NCI-H2029 treated with DMSO at 0.1 percent for 48 hours (cell line): ENCODE data around the gene MAP3K20.

ENCODE experiments used
- DNase-seq: peaks from one replicate; lab custom pipeline; 2025; lab: John Stamatoyannopoulos, UW

The MAP3K20 gene

GRCh38 chr2:173051463-173052215, 24.0 kb upstream of the MAP3K20 start:
- DNase-seq = no peak

- DNase-seq = no peak
Observed at GRCh38 chr2:173053043-173053699, 22.5 kb upstream of the MAP3K20 start.

- DNase-seq = no peak
Observed at GRCh38 chr2:173054466-173054865, 21.2 kb upstream of the MAP3K20 start.

- DNase-seq = no peak
Observed at GRCh38 chr2:173056705-173057364, 18.8 kb upstream of the MAP3K20 start.

- DNase-seq = no peak
Observed at GRCh38 chr2:173058097-173058496, 17.5 kb upstream of the MAP3K20 start.

GRCh38 chr2:173058673-173059072, 17.0 kb upstream of the MAP3K20 start:
- no peak for DNase-seq

GRCh38 chr2:173059292-173059691, 16.4 kb upstream of the MAP3K20 start:
- no peak for DNase-seq

- DNase-seq = no peak
Observed at GRCh38 chr2:173059971-173060461, 15.6 kb upstream of the MAP3K20 start.

GRCh38 chr2:173062801-173063200, 12.8 kb upstream of the MAP3K20 start:
- DNase-seq = no peak

GRCh38 chr2:173064151-173064805, 11.4 kb upstream of the MAP3K20 start:
- DNase-seq = no peak

GRCh38 chr2:173066887-173067676, 8.6 kb upstream of the MAP3K20 start:
- DNase-seq = no peak

GRCh38 chr2:173075056-173075780, 428 bp upstream of the MAP3K20 start:
- DNase-seq = no peak

- no peak for DNase-seq
Observed at GRCh38 chr2:173076581-173077345, 1.1 kb downstream of the MAP3K20 start.

GRCh38 chr2:173077506-173078177, 2.0 kb downstream of the MAP3K20 start:
- no peak for DNase-seq

GRCh38 chr2:173079141-173079540, 3.5 kb downstream of the MAP3K20 start:
- DNase-seq = no peak

- DNase-seq = no peak
Observed at GRCh38 chr2:173079973-173080860, 4.6 kb downstream of the MAP3K20 start.

GRCh38 chr2:173086518-173087213, 11.0 kb downstream of the MAP3K20 start:
- DNase-seq = no peak

- DNase-seq = no peak
Observed at GRCh38 chr2:173087214-173087581, 11.6 kb downstream of the MAP3K20 start.
